K562 treated with DMSO at 1 percent for 4 hours (cell line): ENCODE data around the gene INPP5F. TPM values are rescaled to one million over a fixed set of nuclear protein-coding genes. Genes with fewer than 3 reads are reported as not detected.

Experiments used
- total RNA-seq: library from RNA; unstranded; fragments of 300-600 nt; gene quantifications from 2 replicates; pipeline ENCODE4 v1.2.3, GENCODE V29; 2022; ENCODE audit not compliant: insufficient read depth

INPP5F gene
- total RNA-seq: 3.5 and 4.1 TPM in 2 replicates

GRCh38 chr10:119725828-119726675, at the start of gene INPP5F:
Gene INPP5F, plus strand, starts transcription at chr10:119726050. Its CDS starts 213 bp downstream, at chr10:119726263.

GRCh38 chr10:119872610-119872859, 146.7 kb downstream of the INPP5F start, which contains the start of gene MCMBP:
Gene MCMBP, minus strand, starts transcription at chr10:119872843. Its CDS starts 259 bp downstream, at chr10:119872584.

Other genes starting within 250 kb of the INPP5F start
- 64.1 and 68.3 TPM in 2 replicates for gene RGS10, start 183.3 kb upstream of the INPP5F start, total RNA-seq
- gene TIAL1, start 129.1 kb upstream of the INPP5F start, total RNA-seq: 33.9 and 51.7 TPM in 2 replicates
- gene BAG3, start 74.7 kb upstream of the INPP5F start, total RNA-seq: 29.7 and 38.4 TPM in 2 replicates
- gene MCMBP, start 146.8 kb downstream of the INPP5F start, total RNA-seq: 33.3 and 33.4 TPM in 2 replicates
- gene SEC23IP, start 166.7 kb downstream of the INPP5F start, total RNA-seq: 8.4 and 11.4 TPM in 2 replicates